ENCODE data around the gene NRXN3.

DNA sequence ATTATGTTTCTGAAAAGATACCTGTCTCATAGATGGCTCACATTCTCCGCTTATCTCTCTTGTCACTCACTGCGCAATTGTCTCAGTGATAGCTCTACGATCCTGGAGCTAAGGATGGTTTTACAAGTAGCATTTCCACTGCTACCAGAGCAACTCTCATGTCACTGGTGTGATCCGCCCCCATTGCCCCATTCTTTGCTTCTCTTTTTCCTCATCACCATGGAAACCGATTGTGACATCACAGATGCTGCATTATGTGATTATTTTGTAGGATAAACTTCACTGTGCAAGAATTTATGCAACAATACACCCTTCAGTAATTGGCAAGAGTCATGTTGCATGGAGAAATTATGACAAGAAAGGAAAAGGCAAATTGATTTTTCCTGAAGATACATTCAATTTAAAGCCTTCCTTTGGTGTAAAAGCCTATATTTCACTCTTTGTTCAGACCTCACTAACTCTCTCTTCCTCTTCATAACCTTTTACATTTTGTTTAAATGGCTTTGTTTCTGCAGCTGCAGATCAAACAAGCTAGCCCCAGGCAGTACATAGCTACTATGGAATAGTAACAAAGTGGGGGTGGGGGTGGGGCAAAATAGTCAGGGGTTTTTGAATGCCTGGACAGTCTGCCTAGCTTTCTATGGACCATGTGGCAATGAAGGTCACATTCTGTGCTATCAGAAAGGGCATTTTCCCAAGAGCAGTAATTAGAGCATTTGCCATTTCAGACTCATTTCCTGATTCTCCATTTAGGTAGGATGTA, 539.8 kb downstream of the NRXN3 start:
- TF ChIP-seq, protein P1, sequence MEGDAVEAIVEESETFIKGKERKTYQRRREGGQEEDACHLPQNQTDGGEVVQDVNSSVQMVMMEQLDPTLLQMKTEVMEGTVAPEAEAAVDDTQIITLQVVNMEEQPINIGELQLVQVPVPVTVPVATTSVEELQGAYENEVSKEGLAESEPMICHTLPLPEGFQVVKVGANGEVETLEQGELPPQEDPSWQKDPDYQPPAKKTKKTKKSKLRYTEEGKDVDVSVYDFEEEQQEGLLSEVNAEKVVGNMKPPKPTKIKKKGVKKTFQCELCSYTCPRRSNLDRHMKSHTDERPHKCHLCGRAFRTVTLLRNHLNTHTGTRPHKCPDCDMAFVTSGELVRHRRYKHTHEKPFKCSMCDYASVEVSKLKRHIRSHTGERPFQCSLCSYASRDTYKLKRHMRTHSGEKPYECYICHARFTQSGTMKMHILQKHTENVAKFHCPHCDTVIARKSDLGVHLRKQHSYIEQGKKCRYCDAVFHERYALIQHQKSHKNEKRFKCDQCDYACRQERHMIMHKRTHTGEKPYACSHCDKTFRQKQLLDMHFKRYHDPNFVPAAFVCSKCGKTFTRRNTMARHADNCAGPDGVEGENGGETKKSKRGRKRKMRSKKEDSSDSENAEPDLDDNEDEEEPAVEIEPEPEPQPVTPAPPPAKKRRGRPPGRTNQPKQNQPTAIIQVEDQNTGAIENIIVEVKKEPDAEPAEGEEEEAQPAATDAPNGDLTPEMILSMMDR (optimal IDR thresholded peaks at IDR 0.05 in 1 of 3, IDR thresholded peaks at IDR 0.05 in 1 of 3, conservative IDR thresholded peaks at IDR 0.05 in 1 of 3; ENCODE audit: extremely low read depth in 1 of 3, insufficient read depth in 2 of 3, low read length in 3 of 3): no peak
- TF ChIP-seq EZH2 (IDR thresholded peaks at IDR 0.05; ENCODE audit: low read length): no peak
